DMS79 (cell line): ENCODE results near the gene RALY.

ENCODE experiments used
- DNase-seq: peaks from one replicate; lab custom pipeline; 2025; lab: John Stamatoyannopoulos, UW

Gene RALY

GRCh38 chr20:34047010-34047687 is 53.4 kb downstream of the RALY start:
- no peak for DNase-seq

- no peak for DNase-seq
Measured at GRCh38 chr20:34047917-34048316, 54.2 kb downstream of the RALY start.

GRCh38 chr20:34049389-34049788 is 55.7 kb downstream of the RALY start:
- DNase-seq = no peak

GRCh38 chr20:34049897-34050695 is 56.4 kb downstream of the RALY start:
- no peak for DNase-seq

GRCh38 chr20:34052414-34052813 is 58.7 kb downstream of the RALY start:
- no peak for DNase-seq

GRCh38 chr20:34055290-34055689 is 61.6 kb downstream of the RALY start:
- DNase-seq = no peak

- DNase-seq = no peak
Measured at GRCh38 chr20:34058831-34059230, 65.1 kb downstream of the RALY start.

GRCh38 chr20:34060970-34061369 is 67.3 kb downstream of the RALY start:
- DNase-seq = no peak

- DNase-seq = no peak
Measured at GRCh38 chr20:34061695-34062094, 68.0 kb downstream of the RALY start.

GRCh38 chr20:34062570-34063482 is 69.1 kb downstream of the RALY start:
- DNase-seq = no peak

GRCh38 chr20:34064286-34064685 is 70.6 kb downstream of the RALY start:
- no peak for DNase-seq

- DNase-seq = no peak
Measured at GRCh38 chr20:34065260-34065659, 71.5 kb downstream of the RALY start.

- DNase-seq = no peak
Measured at GRCh38 chr20:34066476-34067090, 72.9 kb downstream of the RALY start.

GRCh38 chr20:34068001-34068400 is 74.3 kb downstream of the RALY start:
- no peak for DNase-seq

GRCh38 chr20:34069341-34070078 is 75.8 kb downstream of the RALY start:
- peak; percentile 35 for DNase-seq

- no peak for DNase-seq
Measured at GRCh38 chr20:34070079-34070439, 76.3 kb downstream of the RALY start.

- no peak for DNase-seq
Measured at GRCh38 chr20:34070859-34071258, 77.1 kb downstream of the RALY start.

- no peak for DNase-seq
Measured at GRCh38 chr20:34072076-34072475, 78.4 kb downstream of the RALY start.

- no peak for DNase-seq
Measured at GRCh38 chr20:34072778-34073177, 79.1 kb downstream of the RALY start.

- no peak for DNase-seq
Measured at GRCh38 chr20:34074101-34074760, 80.5 kb downstream of the RALY start.

GRCh38 chr20:34075647-34076046 is 81.9 kb downstream of the RALY start:
- DNase-seq = no peak
